Measurements from ENCODE around the gene ATP4A.

Gene ATP4A

GRCh38 chr19:35560271-35560670 lies 3.2 kb downstream of the ATP4A start:
- TF ChIP-seq CTCF (IDR thresholded peaks at IDR 0.05; ENCODE audit: control insufficient read depth, insufficient read depth, low read depth, low read length, missing control alignments): no peak
- DNase-seq (ENCODE audit: low read depth): no peak
- no peak overlapping the region for H3K4me3 ChIP-seq (ENCODE audit: control insufficient read depth, low read depth, low read length)

- TF ChIP-seq CTCF (IDR thresholded peaks at IDR 0.05; ENCODE audit: control insufficient read depth, insufficient read depth, low read depth, low read length, missing control alignments): no peak
- H3K4me3 ChIP-seq (ENCODE audit: control insufficient read depth, low read depth, low read length): no peak overlapping the region
- no peak for DNase-seq (ENCODE audit: low read depth)
Observed at GRCh38 chr19:35559781-35560180, 3.7 kb downstream of the ATP4A start.

GRCh38 chr19:35559281-35559659 lies 4.2 kb downstream of the ATP4A start:
- no peak for DNase-seq (ENCODE audit: low read depth)

GRCh38 chr19:35558400-35559280 lies 4.8 kb downstream of the ATP4A start:
- TF ChIP-seq CTCF (IDR thresholded peaks at IDR 0.05; ENCODE audit: control insufficient read depth, insufficient read depth, low read depth, low read length, missing control alignments): no peak
- DNase-seq (ENCODE audit: low read depth): no peak
- H3K4me3 ChIP-seq (ENCODE audit: control insufficient read depth, low read depth, low read length): no peak overlapping the region

More at GRCh38 chr19:35559281-35559659, 4.2 kb downstream of the ATP4A start:
- no peak for TF ChIP-seq CTCF (IDR thresholded peaks at IDR 0.05; ENCODE audit: control insufficient read depth, insufficient read depth, low read depth, low read length, missing control alignments)
- H3K4me3 ChIP-seq (ENCODE audit: control insufficient read depth, low read depth, low read length): no peak overlapping the region

- DNase-seq (ENCODE audit: low read depth): no peak
- peak overlapping the region; percentile 26 for H3K4me3 ChIP-seq (ENCODE audit: control insufficient read depth, low read depth, low read length)
Observed at GRCh38 chr19:35557539-35558399, 5.7 kb downstream of the ATP4A start.

More at GRCh38 chr19:35557539-35558399, 5.7 kb downstream of the ATP4A start:
- no peak for TF ChIP-seq CTCF (IDR thresholded peaks at IDR 0.05; ENCODE audit: control insufficient read depth, insufficient read depth, low read depth, low read length, missing control alignments)
